ENCODE results near the gene DNAH5. TPM values are rescaled to one million over a fixed set of nuclear protein-coding genes. Genes with fewer than 3 reads are reported as not detected.

Gene DNAH5
- total RNA-seq, 1 experiment from 2014 or later: 8.0 TPM

- H3K36me3 ChIP-seq (ENCODE audit: control insufficient read depth, insufficient read depth, low read length): no peaks in the 10 kb centered on the region
- peaks cover 12% of the 10 kb centered on the region for H3K4me1 ChIP-seq (ENCODE audit: control insufficient read depth, insufficient read depth, low read length)
- ChIA-PET POLR2A (no interaction called here), CTCF (no interaction called here)
- no TSS peak for BruUV-seq (replicated peaks)
- H3K27ac ChIP-seq (ENCODE audit: low read length): no peak overlapping the region
- H3K9me3 ChIP-seq (ENCODE audit: control insufficient read depth, insufficient read depth, low read depth, low read length): no peaks in the 10 kb centered on the region
- ATAC-seq (peak; percentile 66; the same call in 1 of the 2 replicates), DNase-seq (ENCODE audit: low read depth, low spot score) (no peak)
- TF ChIP-seq POLR2AphosphoS5 (IDR thresholded peaks at IDR 0.05; ENCODE audit: low read depth, low read length) (no peak), SIN3A (IDR thresholded peaks at IDR 0.05; ENCODE audit: borderline replicate concordance, insufficient read depth, low read depth, low read length) (no peak), CTCF (IDR thresholded peaks at IDR 0.05) (no peak), TCF7L2 (IDR thresholded peaks at IDR 0.05; ENCODE audit: low read depth, low read length) (no peak)
- TF ChIP-seq, protein P1, sequence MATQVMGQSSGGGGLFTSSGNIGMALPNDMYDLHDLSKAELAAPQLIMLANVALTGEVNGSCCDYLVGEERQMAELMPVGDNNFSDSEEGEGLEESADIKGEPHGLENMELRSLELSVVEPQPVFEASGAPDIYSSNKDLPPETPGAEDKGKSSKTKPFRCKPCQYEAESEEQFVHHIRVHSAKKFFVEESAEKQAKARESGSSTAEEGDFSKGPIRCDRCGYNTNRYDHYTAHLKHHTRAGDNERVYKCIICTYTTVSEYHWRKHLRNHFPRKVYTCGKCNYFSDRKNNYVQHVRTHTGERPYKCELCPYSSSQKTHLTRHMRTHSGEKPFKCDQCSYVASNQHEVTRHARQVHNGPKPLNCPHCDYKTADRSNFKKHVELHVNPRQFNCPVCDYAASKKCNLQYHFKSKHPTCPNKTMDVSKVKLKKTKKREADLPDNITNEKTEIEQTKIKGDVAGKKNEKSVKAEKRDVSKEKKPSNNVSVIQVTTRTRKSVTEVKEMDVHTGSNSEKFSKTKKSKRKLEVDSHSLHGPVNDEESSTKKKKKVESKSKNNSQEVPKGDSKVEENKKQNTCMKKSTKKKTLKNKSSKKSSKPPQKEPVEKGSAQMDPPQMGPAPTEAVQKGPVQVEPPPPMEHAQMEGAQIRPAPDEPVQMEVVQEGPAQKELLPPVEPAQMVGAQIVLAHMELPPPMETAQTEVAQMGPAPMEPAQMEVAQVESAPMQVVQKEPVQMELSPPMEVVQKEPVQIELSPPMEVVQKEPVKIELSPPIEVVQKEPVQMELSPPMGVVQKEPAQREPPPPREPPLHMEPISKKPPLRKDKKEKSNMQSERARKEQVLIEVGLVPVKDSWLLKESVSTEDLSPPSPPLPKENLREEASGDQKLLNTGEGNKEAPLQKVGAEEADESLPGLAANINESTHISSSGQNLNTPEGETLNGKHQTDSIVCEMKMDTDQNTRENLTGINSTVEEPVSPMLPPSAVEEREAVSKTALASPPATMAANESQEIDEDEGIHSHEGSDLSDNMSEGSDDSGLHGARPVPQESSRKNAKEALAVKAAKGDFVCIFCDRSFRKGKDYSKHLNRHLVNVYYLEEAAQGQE (IDR thresholded peaks at IDR 0.05; ENCODE audit: insufficient read depth in 1 of 2, low read depth in 2 of 2, low read length in 1 of 2): no peak
- H3K4me3 ChIP-seq (ENCODE audit: low read depth in 2 of 2, low read length in 2 of 2): no peak overlapping the region
- H3K27me3 ChIP-seq (ENCODE audit: control insufficient read depth, insufficient read depth, low read length): no peaks in the 10 kb centered on the region
- intact Hi-C loops (cut with micrococcal nuclease; ENCODE audit: unreplicated experiment): no loop called here
- in situ Hi-C loops (cut with HindIII; ENCODE audit: low pct_unique_long_range_greater_than_20kb, low sequenced_read_pairs): no loop called here
Observed at GRCh38 chr5:13946111-13946510, 1.6 kb upstream of the DNAH5 start.

DNA sequence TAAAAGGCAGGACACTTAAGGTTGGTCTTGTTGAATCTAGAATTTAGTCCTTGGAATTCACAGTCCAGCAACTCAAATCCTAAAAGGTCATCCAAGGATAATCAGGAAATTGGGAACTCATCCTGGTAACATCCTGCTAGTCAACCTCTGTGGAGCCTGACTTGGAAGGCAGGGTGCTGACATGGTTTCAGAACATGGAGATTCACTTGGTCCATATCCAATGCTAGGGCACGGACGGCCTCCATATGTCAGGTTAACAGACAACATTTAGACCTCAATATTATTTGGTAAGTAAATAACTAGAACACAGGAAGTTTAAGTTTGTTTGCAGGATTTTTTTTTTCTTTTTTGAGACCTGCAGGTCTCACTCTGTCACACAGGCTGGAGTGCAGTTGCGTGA lies 783 bp upstream of the DNAH5 start:
- no TSS peak for BruUV-seq (replicated peaks)
- intact Hi-C loops (cut with micrococcal nuclease; ENCODE audit: unreplicated experiment): no loop called here

More for the DNA sequence above, 783 bp upstream of the DNAH5 start:
- no peaks in the 10 kb centered on the region for H3K9me3 ChIP-seq (ENCODE audit: control insufficient read depth, insufficient read depth, low read depth, low read length)
- H3K36me3 ChIP-seq (ENCODE audit: control insufficient read depth, insufficient read depth, low read length): no peaks in the 10 kb centered on the region
- DNase-seq (ENCODE audit: low read depth, low spot score): no peak
- ATAC-seq: no peak; the same call in 1 of the 2 replicates
- in situ Hi-C loops (cut with HindIII; ENCODE audit: low pct_unique_long_range_greater_than_20kb, low sequenced_read_pairs): no loop called here
- H3K4me1 ChIP-seq (ENCODE audit: control insufficient read depth, insufficient read depth, low read length): peaks cover 12% of the 10 kb centered on the region
- TF ChIP-seq TCF7L2 (IDR thresholded peaks at IDR 0.05; ENCODE audit: low read depth, low read length): no peak
- TF ChIP-seq SIN3A (IDR thresholded peaks at IDR 0.05; ENCODE audit: borderline replicate concordance, insufficient read depth, low read depth, low read length): no peak
- no peak for TF ChIP-seq CTCF (IDR thresholded peaks at IDR 0.05)
- TF ChIP-seq, protein P1 (IDR thresholded peaks at IDR 0.05; ENCODE audit: insufficient read depth in 1 of 2, low read depth in 2 of 2, low read length in 1 of 2): no peak
- TF ChIP-seq POLR2AphosphoS5 (IDR thresholded peaks at IDR 0.05; ENCODE audit: low read depth, low read length): no peak
- ChIA-PET CTCF (no interaction called here), POLR2A (no interaction called here)
- H3K4me3 ChIP-seq (ENCODE audit: low read depth in 2 of 2, low read length in 2 of 2): no peak overlapping the region
- no peaks in the 10 kb centered on the region for H3K27me3 ChIP-seq (ENCODE audit: control insufficient read depth, insufficient read depth, low read length)
- no peak overlapping the region for H3K27ac ChIP-seq (ENCODE audit: low read length)
